AG04449 (cell line): Measurements from ENCODE around the gene PROM2.

Source experiments
- CTCF ChIA-PET: fragments of 350-600 bp; formaldehyde crosslinking; extraction: SDS; loops from one replicate; lab custom pipeline; 2021; ENCODE audit warnings: antibody characterized with exemption; lab: Yijun Ruan, JAX
- POLR2A ChIA-PET: fragments of 400-600, 350-600 bp; formaldehyde crosslinking; extraction: SDS; loops from one replicate; lab custom pipeline; 2020; ENCODE audit warnings: antibody characterized with exemption, inconsistent platforms; lab: Yijun Ruan, JAX
- DNase-seq: peaks from one replicate; pipeline ENCODE4 v3.0.0-alpha.2; 2010; ENCODE audit warnings: low read depth, low spot score
- H3K4me3 ChIP-seq: 2 replicates; pipeline ENCODE4 v1.5.1; 2011; ENCODE audit warnings: low read depth, mild to moderate bottlenecking, control low read depth, low read length
- TF ChIP-seq, protein P1 (sequence below): IDR thresholded peaks from one replicate; pipeline ENCODE4 v1.5.1; 2011; ENCODE audit warnings: mild to moderate bottlenecking, moderate library complexity, low read length, control low read depth, inconsistent platforms; ENCODE audit not compliant: insufficient read depth; ENCODE audit errors: missing control alignments

PROM2 gene, protein sequence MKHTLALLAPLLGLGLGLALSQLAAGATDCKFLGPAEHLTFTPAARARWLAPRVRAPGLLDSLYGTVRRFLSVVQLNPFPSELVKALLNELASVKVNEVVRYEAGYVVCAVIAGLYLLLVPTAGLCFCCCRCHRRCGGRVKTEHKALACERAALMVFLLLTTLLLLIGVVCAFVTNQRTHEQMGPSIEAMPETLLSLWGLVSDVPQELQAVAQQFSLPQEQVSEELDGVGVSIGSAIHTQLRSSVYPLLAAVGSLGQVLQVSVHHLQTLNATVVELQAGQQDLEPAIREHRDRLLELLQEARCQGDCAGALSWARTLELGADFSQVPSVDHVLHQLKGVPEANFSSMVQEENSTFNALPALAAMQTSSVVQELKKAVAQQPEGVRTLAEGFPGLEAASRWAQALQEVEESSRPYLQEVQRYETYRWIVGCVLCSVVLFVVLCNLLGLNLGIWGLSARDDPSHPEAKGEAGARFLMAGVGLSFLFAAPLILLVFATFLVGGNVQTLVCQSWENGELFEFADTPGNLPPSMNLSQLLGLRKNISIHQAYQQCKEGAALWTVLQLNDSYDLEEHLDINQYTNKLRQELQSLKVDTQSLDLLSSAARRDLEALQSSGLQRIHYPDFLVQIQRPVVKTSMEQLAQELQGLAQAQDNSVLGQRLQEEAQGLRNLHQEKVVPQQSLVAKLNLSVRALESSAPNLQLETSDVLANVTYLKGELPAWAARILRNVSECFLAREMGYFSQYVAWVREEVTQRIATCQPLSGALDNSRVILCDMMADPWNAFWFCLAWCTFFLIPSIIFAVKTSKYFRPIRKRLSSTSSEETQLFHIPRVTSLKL

DNA sequence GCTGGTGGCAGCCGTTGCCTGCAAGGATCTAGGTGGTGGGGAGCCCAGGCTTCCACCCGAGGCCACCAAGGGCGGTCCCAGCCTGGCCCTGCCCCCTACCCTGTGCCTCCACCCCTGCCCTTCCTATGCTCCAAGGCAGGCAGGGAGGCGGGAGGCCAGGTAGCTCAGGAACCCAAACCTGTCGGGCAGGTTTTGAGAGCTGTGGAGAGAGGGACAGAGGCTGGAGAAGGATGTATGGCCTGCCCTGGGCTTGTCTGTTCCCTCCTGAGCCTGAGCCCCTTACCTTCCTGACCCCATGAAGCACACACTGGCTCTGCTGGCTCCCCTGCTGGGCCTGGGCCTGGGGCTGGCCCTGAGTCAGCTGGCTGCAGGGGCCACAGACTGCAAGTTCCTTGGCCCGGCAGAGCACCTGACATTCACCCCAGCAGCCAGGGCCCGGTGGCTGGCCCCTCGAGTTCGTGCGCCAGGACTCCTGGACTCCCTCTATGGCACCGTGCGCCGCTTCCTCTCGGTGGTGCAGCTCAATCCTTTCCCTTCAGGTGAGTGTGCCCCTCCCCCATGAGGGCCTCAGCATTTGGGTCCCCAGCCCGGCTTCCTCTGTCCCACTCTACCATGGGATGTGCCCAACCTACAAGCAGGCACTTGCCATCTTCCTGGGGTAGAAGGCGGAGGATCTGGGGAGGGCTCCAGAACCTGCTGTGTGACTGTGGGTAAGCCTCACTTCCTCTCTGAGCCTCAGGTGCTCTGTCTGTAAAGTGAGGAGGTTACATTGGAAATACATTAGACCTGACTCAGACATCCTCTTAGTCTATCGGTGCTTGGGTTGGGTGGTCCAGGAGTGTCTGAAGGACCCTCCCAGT is at the start of gene PROM2:
TSS of gene PROM2 (plus strand) at position 159 of the 860 bp plus-strand sequence. CDS start at position 296, 137 bp downstream.
- TF ChIP-seq, protein P1, sequence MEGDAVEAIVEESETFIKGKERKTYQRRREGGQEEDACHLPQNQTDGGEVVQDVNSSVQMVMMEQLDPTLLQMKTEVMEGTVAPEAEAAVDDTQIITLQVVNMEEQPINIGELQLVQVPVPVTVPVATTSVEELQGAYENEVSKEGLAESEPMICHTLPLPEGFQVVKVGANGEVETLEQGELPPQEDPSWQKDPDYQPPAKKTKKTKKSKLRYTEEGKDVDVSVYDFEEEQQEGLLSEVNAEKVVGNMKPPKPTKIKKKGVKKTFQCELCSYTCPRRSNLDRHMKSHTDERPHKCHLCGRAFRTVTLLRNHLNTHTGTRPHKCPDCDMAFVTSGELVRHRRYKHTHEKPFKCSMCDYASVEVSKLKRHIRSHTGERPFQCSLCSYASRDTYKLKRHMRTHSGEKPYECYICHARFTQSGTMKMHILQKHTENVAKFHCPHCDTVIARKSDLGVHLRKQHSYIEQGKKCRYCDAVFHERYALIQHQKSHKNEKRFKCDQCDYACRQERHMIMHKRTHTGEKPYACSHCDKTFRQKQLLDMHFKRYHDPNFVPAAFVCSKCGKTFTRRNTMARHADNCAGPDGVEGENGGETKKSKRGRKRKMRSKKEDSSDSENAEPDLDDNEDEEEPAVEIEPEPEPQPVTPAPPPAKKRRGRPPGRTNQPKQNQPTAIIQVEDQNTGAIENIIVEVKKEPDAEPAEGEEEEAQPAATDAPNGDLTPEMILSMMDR: no peak
- ChIA-PET CTCF (no interaction called here), POLR2A (no interaction called here)
- DNase-seq: no peak
- no peak within 1 kb of the TSS for H3K4me3 ChIP-seq

DNA sequence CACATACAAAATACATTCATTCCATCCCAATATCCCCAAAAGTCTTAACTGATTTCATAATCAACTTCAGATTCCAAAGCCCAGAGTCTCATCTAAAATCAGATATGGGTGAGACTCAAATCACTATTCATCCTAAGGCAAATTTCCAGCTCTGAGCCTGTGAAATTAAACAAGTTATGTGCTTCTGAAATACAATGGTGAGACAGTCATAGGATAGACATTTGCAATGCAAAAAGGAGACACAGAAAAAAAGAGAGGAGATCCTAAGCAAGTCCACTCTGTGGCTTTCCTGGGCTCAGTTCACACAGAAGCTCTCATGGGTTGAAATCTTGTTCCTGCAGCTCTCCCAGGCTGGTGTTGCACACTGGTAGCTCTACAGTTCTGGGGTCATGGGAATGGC is 48.6 kb upstream of the PROM2 start:
- ChIA-PET CTCF (no interaction called here), POLR2A (no interaction called here)
- H3K4me3 ChIP-seq: no peak overlapping the region
- TF ChIP-seq, protein P1: no peak
- no peak for DNase-seq

DNA sequence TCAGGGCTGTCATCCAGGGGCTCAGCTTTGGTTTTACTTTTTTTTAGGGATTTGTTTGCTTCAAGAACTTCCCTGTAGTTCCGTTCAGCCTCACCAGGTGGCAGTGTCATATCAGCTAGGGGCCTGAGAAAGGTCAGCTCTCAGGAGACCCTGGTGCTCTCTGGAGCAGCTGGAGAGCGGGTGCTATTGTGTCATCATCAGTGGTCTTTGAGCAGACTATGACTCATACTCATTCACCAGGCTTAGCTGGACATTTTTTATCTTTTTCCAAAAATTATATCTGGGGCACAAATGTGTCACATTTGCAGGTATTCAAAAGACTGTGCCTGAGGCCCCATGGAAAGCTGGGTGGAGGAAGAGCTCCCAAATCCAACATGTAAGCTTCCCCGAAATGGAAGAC is 42.5 kb upstream of the PROM2 start:
- DNase-seq: no peak
- H3K4me3 ChIP-seq: no peak overlapping the region
- ChIA-PET CTCF (interaction anchor here (0.8 to 2.8 kb wide), 15 partner anchors 9 to 498 kb away, joined by 3 to 50 read pairs (median 6); partner anchors contain the start of gene FAHD2A), POLR2A (no interaction called here)
- TF ChIP-seq, protein P1: peak; percentile 60

DNA sequence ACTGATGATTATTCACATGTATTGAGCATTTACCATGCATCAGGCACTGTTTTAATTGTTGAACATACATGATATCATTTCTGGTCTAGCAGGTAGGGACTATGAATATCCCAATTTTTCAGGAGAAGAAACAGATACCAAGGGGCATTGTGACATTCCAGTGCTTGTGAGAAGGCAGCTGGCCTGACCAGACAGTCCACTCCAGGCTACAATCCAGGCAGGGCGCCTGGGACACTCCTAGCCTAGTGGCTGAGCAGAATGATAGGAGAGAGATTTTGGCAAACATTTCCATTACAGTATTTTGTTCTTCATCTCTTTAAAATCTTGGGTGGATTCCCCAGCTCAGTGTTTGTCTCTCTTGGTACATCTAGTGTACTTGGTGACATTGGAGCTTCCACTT is 42.0 kb upstream of the PROM2 start:
- DNase-seq: no peak
- TF ChIP-seq, protein P1: no peak
- POLR2A ChIA-PET: interaction anchor here (0.8 kb wide), 1 partner anchor 10 kb away, joined by 3 read pairs; no protein-coding TSS in a partner anchor
- no peak overlapping the region for H3K4me3 ChIP-seq
- CTCF ChIA-PET: interaction anchor here (0.8 to 2.8 kb wide), 12 partner anchors 9 to 170 kb away, joined by 3 to 50 read pairs (median 7); partner anchors contain the start of gene FAHD2A

DNA sequence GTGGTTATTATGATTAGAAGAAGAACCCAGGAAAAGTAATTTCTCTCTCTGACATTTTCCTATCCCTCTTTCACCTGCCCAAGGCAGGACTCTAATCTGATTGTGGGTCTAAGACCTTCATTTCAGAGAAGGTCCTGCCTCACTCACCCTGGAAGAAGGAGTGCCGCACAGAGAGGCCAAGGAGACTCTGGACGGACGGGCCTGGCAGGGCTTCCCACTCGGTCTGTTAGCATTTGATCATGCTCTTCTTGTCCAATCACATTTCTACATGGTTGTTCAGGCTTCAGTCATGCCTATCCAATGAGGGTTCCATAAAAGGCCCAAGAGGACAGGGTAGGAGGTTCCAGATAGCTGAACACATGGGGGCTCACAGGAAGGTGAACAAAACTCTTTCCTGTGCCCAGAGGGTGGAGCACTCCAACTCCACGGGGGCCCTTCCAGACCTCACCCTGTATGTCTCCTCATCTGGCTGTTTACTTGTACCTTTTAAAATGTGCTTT is 39.9 kb upstream of the PROM2 start:
- no peak overlapping the region for H3K4me3 ChIP-seq
- DNase-seq: no peak
- ChIA-PET CTCF (interaction anchor here (0.6 to 1.0 kb wide), 2 partner anchors 10 to 111 kb away, joined by 3 read pairs; no protein-coding TSS in a partner anchor), POLR2A (no interaction called here)
- TF ChIP-seq, protein P1: no peak
